Measurements from ENCODE around the gene SF3B1.

- TF ChIP-seq POLR2AphosphoS5 (IDR thresholded peaks at IDR 0.05; ENCODE audit: low read depth, low read length): no peak
- TF ChIP-seq SIN3A (IDR thresholded peaks at IDR 0.05; ENCODE audit: borderline replicate concordance, insufficient read depth, low read length): no peak
- TF ChIP-seq TAF1 (IDR thresholded peaks at IDR 0.05; ENCODE audit: borderline replicate concordance, insufficient read depth, low read length): no peak
- TF ChIP-seq, protein P1, sequence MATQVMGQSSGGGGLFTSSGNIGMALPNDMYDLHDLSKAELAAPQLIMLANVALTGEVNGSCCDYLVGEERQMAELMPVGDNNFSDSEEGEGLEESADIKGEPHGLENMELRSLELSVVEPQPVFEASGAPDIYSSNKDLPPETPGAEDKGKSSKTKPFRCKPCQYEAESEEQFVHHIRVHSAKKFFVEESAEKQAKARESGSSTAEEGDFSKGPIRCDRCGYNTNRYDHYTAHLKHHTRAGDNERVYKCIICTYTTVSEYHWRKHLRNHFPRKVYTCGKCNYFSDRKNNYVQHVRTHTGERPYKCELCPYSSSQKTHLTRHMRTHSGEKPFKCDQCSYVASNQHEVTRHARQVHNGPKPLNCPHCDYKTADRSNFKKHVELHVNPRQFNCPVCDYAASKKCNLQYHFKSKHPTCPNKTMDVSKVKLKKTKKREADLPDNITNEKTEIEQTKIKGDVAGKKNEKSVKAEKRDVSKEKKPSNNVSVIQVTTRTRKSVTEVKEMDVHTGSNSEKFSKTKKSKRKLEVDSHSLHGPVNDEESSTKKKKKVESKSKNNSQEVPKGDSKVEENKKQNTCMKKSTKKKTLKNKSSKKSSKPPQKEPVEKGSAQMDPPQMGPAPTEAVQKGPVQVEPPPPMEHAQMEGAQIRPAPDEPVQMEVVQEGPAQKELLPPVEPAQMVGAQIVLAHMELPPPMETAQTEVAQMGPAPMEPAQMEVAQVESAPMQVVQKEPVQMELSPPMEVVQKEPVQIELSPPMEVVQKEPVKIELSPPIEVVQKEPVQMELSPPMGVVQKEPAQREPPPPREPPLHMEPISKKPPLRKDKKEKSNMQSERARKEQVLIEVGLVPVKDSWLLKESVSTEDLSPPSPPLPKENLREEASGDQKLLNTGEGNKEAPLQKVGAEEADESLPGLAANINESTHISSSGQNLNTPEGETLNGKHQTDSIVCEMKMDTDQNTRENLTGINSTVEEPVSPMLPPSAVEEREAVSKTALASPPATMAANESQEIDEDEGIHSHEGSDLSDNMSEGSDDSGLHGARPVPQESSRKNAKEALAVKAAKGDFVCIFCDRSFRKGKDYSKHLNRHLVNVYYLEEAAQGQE (IDR thresholded peaks at IDR 0.05; ENCODE audit: insufficient read depth in 1 of 2, low read depth in 2 of 2, low read length in 2 of 2): no peak
Measured at GRCh38 chr2:197414039-197414438, 20.8 kb downstream of the SF3B1 start.
